Measurements from ENCODE around the gene CNNM4. TPM values are rescaled to one million over a fixed set of nuclear protein-coding genes. Genes with fewer than 3 reads are reported as not detected.

The CNNM4 gene
- total RNA-seq, 2 experiments from 2014 or later = 5.1 to 5.8 TPM

- ATAC-seq = no peak
- POLR2A ChIA-PET = interaction anchor here (1.2 kb wide), 1 partner anchor 19 kb away, joined by 3 read pairs; no protein-coding TSS in a partner anchor
Observed at GRCh38 chr2:96832408-96832753, 71.7 kb downstream of the CNNM4 start.

GRCh38 chr2:96832754-96833507 is 72.2 kb downstream of the CNNM4 start:
- Mint-ChIP-seq H3K4me1 (ENCODE audit: low read depth) (no peaks in the 10 kb centered on the region), H3K9me3 (no peaks in the 10 kb centered on the region), H3K27me3 (no peaks in the 10 kb centered on the region), H3K36me3 (ENCODE audit: low read depth) (peaks cover 25% of the 10 kb centered on the region), H3K27ac (no peak overlapping the region), H3K4me3 (no peak overlapping the region)
- ChIA-PET CTCF (interaction anchor here (1.4 kb wide), 1 partner anchor 10 kb away, joined by 4 read pairs; the partner anchor contains the start of gene ANKRD23), POLR2A (interaction anchor here (1.1 to 1.2 kb wide), 2 partner anchors 10 to 12 kb away, joined by 3 to 5 read pairs; no protein-coding TSS in a partner anchor)
- no peak for DNase-seq
- ATAC-seq = no peak
- no peak for TF ChIP-seq CTCF (IDR thresholded peaks at IDR 0.05)
- intact Hi-C loops (cut with micrococcal nuclease) = no loop called here

More at GRCh38 chr2:96832408-96832753, 71.7 kb downstream of the CNNM4 start:
- no peaks in the 10 kb centered on the region for H3K27me3 Mint-ChIP-seq
- no peak overlapping the region for H3K4me3 Mint-ChIP-seq
- no peaks in the 10 kb centered on the region for H3K4me1 Mint-ChIP-seq (ENCODE audit: low read depth)
- CTCF ChIA-PET = no interaction called here
- intact Hi-C loops (cut with micrococcal nuclease) = no loop called here
- no peak for TF ChIP-seq CTCF (IDR thresholded peaks at IDR 0.05)
- no peak overlapping the region for H3K27ac Mint-ChIP-seq
- no peaks in the 10 kb centered on the region for H3K9me3 Mint-ChIP-seq
- no peak for DNase-seq
- peaks cover 26% of the 10 kb centered on the region for H3K36me3 Mint-ChIP-seq (ENCODE audit: low read depth)

- DNase-seq (no peak), ATAC-seq (no peak)
- ChIA-PET CTCF (interaction anchor here (1.0 to 1.5 kb wide), 4 partner anchors 17 to 116 kb away, joined by 3 to 5 read pairs (median 3); partner anchors contain the start of gene ANKRD39), POLR2A (interaction anchor here (1.0 kb wide), 1 partner anchor 18 kb away, joined by 3 read pairs; no protein-coding TSS in a partner anchor)
- H3K4me3 Mint-ChIP-seq = no peak overlapping the region
- H3K36me3 Mint-ChIP-seq (ENCODE audit: low read depth) = peaks cover 12% of the 10 kb centered on the region
- no peaks in the 10 kb centered on the region for H3K9me3 Mint-ChIP-seq
- H3K27ac Mint-ChIP-seq = no peak overlapping the region
- H3K4me1 Mint-ChIP-seq (ENCODE audit: low read depth) = peaks cover 18% of the 10 kb centered on the region
- intact Hi-C loops (cut with micrococcal nuclease) = no loop called here
- H3K27me3 Mint-ChIP-seq = no peaks in the 10 kb centered on the region
- no peak for TF ChIP-seq CTCF (IDR thresholded peaks at IDR 0.05)
Observed at GRCh38 chr2:96835830-96836229, 75.1 kb downstream of the CNNM4 start.

GRCh38 chr2:96837575-96837974 is 76.9 kb downstream of the CNNM4 start:
- no peaks in the 10 kb centered on the region for H3K27me3 Mint-ChIP-seq
- no peak for TF ChIP-seq CTCF (IDR thresholded peaks at IDR 0.05)
- H3K9me3 Mint-ChIP-seq = no peaks in the 10 kb centered on the region
- H3K4me1 Mint-ChIP-seq (ENCODE audit: low read depth) = peaks cover 18% of the 10 kb centered on the region
- no peak overlapping the region for H3K4me3 Mint-ChIP-seq
- H3K27ac Mint-ChIP-seq = no peak overlapping the region
- H3K36me3 Mint-ChIP-seq (ENCODE audit: low read depth) = peaks cover 8% of the 10 kb centered on the region
- ChIA-PET CTCF (interaction anchor here (1.5 kb wide), 1 partner anchor 20 kb away, joined by 3 read pairs; no protein-coding TSS in a partner anchor), POLR2A (interaction anchor here (1.1 to 1.6 kb wide), 5 partner anchors 10 to 23 kb away, joined by 3 to 4 read pairs (median 4); partner anchors contain the start of genes ANKRD39 and CNNM3)
- no peak for DNase-seq
- no peak for ATAC-seq
- intact Hi-C loops (cut with micrococcal nuclease) = no loop called here

Data from activated CD8-positive, alpha-beta T cell treated with anti-CD3 and anti-CD28 coated beads for 36 hours (primary cell).